ENCODE results near the gene ATXN10.

GRCh38 chr22:45876136-45877035 is 204.8 kb downstream of the ATXN10 start:
- TF ChIP-seq CTCF (conservative IDR thresholded peaks at IDR 0.05; ENCODE audit: low read depth in 2 of 2) (no peak), CREB1 (CRISPR knock-in tag; IDR thresholded peaks at IDR 0.05; ENCODE audit: low read depth) (no peak), EZH2phosphoT487 (IDR thresholded peaks at IDR 0.05; ENCODE audit: unreplicated experiment) (no peak), POLR2AphosphoS5 (IDR thresholded peaks at IDR 0.05; ENCODE audit: low read depth) (no peak), EZH2 (IDR thresholded peaks at IDR 0.05; ENCODE audit: low read depth, unreplicated experiment) (no peak)

Data from GM23338 (cell line).